HG03159 (cell line): Measurements from ENCODE around the gene PVALEF.
"Not testable (repeated sequence)": the region's sequence is repeated elsewhere in the genome, so short reads cannot be mapped to it uniquely, and the experiment has no call there.

Source experiments
- ATAC-seq: cut with Tn5 transposase; IDR thresholded peaks from one replicate; pipeline ENCODE4 v1.9.1; 2021; ENCODE audit warnings: mild to moderate bottlenecking, moderate library complexity; ENCODE audit not compliant: unreplicated experiment

PVALEF gene

DNA sequence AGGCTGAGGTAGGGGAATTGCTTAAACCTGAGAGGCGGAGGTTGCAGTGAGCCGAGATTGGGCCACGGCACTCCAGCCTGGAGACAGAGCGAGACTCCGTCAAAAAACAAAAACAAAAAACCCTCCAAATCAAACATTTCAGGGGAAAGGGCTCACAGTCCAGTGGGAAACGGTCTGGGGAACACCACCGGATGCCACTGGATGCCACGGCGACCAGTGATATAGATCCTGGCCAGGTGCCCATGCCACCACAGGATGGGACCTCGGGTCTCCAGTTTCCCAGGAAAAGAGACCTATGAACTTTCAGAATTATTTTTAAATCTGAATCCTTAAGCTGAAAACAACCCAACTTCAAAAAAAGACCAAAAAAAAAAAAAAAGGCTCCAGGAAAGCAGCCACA is 45.2 kb downstream of the PVALEF start:
- ATAC-seq: no peak

DNA sequence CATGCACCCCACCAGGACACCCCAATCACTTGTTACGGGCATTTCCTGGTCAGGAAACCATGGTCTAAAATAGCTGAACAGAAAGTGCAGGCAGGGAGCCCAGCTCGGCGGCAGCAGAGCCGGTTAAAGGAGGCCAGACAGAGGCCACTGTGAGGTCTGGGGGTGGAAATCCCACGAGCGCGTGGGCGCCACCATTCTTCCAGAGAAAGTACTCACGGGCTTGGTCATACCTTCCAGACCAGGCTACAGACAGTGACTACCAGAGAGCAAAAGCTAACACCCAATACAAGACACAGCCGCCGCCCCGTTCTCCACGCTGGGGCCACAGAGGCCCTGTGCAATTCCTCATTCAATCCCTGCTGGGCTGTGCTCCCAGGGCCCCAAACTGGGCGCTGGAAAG is 45.6 kb downstream of the PVALEF start:
- no peak for ATAC-seq

DNA sequence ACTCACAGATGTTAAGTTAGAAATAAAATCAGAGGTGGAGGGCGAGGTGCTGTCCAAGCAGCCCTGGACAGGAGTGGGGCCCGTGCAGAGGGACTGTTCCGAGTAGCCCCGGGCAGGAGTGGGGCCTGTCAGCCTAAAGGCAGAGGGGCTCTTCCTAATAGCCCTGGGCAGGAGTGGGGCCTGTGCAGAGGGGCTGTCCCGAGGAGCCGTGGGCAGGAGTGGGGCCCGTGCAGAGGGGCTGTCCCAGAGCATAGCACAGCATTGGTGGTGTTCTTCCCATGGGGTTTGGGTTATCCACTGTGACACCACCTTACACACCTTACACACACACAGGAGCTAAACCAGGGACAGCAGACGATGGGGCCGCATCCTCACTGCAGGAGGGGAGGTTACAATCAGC is 47.1 kb downstream of the PVALEF start:
- no peak for ATAC-seq

DNA sequence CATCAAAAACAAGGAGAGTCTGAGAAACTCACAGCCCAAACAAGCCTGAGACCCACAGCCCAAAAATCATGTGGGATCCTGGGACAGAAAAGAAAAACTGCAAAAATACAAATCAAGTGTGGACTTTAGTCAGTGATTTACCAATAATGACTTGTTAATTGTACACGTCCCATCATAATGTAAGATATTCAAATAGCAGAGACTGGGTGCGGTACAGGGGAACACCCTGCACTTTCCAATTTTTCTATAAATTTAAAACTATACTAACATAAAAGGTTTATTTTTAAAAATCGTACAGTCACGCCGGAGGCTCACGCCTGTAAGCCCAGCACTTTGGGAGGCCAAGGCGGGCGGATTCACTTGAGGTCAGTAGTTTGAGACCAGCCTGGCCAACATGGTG is 48.7 kb downstream of the PVALEF start:
- no peak for ATAC-seq

DNA sequence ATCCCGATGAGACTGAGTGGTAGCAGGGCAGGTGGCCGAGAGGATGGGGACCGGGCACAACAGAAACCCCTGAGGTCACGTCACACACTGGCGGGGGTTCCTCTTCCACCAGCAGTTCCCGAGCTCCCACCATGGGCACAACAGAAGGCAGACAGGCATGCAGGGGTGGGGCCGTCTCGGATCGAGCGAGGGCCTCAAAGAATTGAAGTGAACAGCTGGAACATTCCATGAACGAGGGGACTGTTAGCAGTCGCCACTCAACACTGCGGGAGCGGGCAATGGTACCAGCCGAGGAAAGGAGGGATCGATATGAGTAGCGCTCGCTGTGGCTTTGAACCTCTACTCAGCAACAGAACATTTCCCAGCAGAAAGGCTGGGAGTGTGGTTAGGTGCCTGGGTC is 52.2 kb downstream of the PVALEF start:
- no peak for ATAC-seq

DNA sequence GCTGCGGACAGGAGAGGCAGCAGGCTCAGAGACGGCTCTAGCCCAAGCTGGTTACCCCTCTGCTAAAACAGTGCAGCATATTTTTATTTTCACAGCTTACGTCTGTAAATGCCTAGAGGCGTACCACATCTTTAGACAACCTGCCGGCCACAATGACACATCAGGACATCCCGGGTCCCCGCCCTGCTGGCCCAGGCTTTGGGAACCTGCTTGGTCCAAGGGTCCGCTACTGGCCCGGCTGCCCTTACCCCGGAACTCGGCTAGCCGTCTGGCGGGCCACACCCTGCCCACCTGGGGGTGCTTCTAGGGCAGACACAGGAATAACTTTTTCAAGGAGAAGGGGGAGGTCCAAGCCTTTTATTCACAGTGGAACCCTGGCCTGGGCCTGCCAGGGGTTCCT is 53.2 kb downstream of the PVALEF start:
- no peak for ATAC-seq

DNA sequence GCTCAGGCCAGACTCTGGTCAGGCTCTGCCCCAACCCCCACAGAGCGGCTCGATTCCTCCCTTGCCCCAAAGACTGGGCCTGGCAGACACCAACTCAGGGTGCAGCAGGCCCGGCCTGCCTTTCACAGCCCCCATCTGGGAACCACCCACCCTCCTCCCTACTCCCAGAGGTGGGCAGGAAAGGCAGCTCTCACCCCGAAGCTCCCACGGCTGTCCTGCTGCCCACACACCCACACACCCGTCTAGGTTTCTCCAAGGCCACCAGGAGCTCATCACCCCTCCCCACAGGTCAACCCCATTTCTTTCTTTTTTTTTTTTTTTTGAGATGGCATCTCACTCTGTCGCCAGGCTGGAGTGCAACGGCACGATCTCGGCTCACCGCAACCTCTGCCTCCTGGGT is 53.7 kb downstream of the PVALEF start:
- ATAC-seq: no peak

DNA sequence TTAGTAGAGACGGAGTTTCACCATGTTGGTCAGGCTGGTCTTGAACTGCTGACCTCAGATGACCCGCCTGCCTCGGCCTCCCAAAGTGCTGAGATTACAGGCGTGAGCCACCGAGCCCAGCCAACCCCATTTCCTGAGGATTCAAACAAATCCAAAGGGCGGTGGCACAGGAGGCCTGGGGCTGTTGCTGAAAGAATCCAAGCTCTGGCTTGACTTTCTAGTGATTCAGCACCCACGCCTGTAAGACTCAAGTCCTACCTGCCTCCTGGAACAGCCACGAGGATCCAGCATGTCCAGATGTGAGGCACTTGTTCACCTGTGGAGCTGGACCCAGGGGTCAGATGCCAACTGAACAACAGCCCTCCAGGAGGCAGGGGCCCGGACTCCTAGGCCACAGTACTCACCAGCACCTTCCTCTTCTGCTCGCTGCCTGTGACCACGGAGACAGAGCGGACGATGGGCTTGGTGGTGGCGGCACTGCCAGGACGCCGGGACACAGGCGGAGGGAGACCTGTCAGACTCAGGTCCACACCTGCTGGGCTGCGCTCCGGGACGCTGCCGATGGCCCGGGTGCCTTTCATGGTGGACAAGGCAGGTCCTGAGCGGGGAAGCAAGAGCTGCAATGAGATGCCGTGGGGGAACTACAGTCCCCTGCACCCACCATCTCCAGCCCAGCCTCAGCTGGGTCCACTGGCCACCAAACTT is 54.3 kb downstream of the PVALEF start:
- no peak for ATAC-seq

DNA sequence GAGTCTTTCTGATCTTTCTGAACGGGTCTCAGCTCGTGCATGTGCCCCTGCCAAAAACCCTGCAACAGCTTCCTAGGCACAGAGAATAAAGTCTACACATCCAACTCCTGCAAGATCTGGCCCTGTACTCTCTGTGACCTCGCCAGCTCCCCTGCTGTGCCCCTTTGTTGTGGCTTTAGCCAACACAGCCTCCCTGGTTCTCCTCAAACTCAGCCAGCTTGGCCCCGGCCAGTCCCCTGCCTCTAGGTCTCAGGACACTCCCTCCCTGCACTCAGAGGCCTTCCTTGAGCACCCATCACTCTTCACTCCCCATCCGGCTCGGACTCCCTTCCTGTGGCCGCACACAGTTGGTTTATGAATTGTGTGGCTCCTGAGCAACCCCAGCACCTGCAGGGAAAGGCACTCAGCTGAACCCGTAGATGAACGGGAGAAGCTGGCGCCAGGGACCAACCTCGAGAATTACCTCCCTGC is 56.1 kb downstream of the PVALEF start:
- no peak for ATAC-seq

DNA sequence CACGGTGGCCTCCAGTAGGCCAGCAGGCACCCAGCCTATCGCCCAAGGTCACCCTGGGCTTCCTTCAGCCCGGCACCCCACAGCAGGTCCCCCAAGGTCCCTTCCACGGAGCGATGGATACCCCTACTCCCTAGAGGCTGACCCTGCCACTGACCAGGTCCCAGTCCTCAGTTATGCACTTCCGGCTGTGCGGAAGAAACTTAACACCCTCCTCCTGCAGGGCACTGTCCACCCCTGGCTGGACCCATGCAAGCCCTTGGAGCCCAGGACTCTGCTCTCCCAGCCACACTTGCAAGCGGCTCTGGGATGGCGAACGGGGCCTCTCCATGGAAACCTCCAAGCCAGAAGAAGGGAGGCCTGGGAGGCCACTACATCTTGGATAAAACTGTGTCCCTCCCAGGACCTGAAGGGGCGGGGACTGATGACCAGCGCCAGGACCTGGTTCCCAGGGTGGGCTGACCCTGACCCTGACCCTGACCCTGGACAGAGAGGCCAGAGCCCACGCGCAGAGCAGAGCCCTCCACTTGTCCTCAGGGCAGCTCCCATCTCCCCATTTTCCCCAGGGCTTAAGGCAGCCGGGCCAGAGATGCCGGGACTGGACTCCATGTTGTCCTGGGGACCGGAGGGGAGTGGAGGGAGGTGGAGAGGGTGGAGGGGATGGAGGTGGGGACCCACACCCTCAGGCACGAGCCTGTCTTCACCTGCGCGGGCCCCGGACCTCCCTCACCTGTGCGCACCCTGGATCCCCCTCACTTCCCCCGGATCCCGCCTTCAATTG is 56.7 kb downstream of the PVALEF start:
- no peak for ATAC-seq

DNA sequence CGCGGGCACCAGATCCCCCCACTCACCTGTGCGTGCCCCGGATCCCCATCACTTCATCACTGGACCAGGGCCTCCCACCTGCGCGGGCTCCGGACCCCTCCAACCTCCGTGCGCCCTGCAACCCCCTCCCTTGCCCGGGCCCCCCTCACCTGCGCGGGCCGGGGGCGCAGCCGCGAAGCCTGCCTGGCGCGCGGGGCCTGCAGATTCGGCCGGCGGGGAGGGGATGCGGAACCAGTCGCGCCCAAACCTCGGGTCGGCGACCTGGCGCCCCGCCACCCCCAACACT is 57.3 kb downstream of the PVALEF start:
- ATAC-seq: no peak

DNA sequence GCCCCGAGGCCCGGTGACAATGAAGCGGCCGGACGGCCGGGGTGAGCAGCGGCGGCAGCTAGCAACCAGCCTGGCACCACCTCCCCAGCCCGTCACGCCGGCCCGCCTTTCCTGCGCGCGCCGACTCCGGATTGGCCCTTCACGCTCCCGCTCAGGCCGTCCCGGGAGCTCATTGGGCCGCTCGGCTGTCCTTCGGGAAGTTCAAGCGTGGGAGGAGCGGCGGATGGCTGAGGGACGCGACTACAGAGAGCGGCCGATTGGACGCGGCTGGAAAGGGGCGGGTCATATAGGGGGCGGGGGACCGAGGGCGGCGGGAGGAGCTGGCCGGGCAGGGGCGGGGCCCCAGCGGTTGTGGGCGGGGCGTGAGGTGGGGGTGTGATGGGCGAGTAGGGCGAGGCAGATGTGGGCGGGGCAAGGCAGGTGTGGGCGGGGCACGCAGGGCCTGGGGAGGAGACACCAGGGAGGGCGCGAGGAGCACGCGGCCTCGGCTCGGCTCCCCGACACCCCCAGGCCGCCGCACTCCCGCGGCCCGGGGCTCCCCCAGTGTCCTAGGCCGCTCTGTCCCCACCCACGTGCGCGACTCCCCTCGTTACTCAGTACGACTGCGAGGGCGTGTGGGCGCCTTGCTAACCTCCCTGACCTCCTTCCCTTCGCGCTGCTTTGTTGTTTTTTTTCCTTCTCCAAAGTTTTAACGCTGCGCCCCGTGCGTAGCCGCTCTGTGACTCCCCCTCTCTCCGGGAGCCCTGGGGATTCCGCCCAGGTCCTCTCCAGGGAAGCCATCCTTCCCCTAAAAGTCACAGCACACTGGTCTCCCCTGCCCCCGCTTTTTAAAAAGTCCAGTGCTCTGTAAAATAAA is 57.8 kb downstream of the PVALEF start, which contains the start of gene CEP131:
TSS of gene CEP131 (minus strand) at position 60 of the 856 bp plus-strand sequence. CDS start 2,909 bp downstream, outside the sequence.
- peak; percentile 89 for ATAC-seq

DNA sequence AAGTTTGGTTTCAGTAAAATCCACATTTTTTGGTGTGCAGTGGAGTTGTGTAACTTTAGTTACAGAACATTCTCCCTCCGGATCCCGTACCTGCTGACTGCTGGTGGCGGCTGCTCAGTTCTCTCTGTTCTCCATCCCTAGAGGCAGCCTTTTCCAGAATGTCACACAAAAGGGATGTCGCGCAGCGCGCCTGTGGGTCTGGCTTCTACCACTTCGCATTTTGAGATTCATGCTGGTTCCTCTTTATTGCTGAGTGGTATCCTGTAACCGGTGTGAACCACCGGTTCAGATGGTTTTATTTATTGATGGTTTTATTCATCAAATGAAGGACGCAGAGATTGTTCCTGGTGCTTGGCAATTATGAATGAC is 58.4 kb downstream of the PVALEF start:
- no peak for ATAC-seq

DNA sequence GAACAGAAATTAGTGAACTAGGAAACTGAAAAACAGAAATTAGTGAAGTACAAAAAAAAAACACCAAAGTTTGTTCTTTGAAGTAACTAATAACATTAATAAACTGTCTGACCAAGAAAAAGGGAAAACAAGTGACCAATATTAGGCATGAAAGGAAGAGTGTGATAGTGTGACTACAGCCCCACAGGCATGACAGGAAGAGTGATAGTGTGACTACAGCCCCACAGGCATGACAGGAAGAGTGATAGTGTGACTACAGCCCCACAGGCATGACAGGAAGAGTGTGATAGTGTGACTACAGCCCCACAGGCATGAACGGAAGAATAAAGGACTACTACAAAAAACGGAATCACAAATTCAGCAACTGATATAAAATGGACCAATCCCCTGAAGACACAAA is 62.3 kb downstream of the PVALEF start:
- not testable (repeated sequence) for ATAC-seq

DNA sequence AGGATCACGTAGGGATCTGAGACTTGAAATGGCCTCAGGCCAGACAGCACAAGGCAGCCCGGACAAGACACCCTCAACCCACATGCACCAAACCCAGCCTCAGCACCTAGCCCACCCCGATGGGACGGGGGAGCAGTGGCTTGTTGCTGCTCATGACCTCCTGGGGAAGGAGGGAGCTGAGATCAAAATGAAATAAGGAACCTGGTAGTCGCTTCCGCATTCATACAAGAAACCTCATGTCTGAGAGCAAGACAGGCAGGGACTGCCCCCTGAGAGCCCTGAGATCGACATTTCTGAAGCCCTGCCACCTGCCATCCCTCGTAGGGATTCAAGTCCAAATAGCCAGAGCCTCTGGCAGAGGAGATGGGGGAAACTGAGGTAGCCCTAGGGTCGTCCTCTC is 63.1 kb downstream of the PVALEF start:
- no peak for ATAC-seq

DNA sequence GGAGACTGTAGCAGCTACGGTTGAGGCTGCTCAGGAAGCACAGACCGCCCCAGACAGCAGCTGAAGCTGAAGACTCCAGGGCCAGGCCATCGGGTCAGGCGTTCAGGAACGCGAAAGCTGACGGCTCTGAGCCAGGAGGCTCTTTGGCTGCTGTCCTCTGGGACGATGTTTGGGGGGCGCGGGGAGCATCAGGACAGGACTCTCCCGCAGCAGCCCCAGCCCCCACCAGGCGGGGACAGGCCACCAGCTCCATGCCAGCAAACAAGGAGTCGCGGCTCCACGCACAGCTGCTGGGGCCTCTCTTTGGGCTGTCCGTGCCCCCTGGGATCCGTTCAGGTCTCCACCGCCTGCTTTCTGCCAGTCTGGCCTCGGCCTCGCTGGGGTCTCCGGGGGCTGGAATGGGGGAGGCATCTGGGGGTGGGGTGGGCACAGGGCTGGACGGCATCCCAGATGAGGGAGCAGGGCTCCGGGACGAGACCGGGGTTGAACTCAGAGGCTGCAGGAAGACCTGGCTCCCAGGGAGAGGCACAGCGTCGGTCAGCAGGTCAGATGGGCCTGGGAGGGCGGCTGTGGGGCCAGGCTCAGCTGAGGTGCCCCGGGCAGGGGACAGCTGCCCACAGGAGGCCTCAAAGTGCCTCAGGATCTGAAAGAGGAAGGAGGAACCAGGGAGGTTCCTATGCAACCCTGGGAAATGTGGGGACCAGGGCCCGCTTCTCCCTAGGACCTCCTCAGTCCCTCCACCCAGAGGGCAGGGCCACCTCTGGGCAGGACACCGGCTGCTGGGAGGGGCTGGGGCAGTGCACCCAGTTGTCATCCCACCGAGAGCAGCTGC is 63.7 kb downstream of the PVALEF start:
- no peak for ATAC-seq

DNA sequence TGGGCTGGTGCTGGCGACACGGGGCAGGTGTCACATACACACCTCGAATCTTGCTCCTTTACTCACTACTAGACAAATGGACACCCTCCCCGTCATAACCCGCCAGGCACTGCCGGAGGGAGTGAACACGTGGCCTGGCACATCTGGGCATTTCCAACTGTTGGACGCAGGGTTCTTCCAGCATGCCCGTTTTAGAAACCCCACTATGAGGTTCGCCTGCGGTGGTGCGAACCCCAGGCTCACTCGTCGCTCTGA is 64.3 kb downstream of the PVALEF start:
- no peak for ATAC-seq

DNA sequence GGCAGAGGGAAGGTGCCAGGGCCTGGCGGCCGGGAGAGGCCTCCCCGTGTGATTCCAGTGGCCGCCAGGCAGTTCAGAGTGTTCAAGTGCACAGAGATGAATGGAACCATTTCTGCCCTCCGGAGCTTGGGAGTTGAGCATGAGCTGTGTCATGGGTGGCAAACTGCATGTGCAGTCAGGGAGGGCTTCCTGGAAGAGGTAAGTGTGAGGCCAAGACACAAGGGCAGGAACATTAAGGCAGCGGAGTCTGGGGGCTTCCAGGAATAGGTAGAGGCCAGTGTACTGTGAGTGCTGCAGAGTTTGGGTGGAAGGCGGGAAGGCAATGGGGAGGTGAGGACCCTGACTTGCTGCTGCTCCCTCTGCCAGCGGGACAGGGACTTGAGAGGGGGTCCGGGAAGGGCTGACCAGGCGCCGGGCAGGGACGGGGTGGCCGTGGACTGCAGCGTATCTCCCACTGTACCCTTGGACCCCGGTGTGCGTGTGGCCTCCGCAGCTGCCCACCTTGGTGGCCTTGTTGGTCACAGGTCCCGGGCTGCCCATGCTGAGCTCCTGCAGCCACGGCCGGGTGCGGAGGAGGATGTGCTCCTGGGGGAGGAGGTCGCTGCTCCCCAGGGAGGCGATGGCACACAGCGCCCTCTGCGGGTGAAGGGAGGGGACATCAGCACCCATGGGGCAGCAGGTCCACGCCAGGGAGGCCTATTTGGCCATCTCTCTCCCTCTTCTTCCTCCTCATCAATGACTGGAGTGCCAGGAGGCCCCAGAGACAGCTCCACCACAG is 64.9 kb downstream of the PVALEF start:
- ATAC-seq: no peak

DNA sequence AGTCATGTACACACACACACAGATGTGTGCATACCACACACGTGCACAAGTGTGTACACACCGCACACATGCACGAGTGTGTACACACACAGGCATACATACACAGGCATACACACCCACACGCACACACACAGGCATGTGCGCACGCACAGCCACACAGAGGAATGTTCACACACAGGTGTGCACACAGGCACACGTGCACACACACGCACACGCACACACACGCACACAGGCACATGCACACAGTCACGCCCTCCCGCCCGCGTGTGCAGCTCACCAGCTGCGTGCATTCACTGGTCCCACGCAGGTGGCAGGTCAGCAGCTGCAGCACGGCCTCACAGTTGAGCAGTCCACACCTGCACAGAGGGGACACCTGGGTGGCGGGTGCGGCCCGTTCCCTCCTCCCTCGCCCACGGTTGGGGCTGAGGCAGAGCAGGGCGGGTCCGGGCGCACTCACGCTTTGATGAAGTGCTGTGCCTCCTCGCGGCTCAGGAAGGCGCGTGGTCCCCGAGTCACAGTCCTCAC is 65.9 kb downstream of the PVALEF start:
- no peak for ATAC-seq
